SU-DHL-6 (cell line): ENCODE results near the gene SRGAP3.

Experiments
- EZH2phosphoT487 ChIP-seq: fragments of 200-600 bp; sonication (generic), shearing (Covaris generic); conservative IDR thresholded peaks from 2 replicates; pipeline ENCODE4 v1.6.1; 2018; ENCODE audit warnings: mild to moderate bottlenecking, antibody characterized with exemption, low read length, moderate library complexity, mixed read lengths
- TF ChIP-seq, protein P1 (sequence below): fragments of 200-600 bp; sonication (generic); IDR thresholded peaks from one replicate; pipeline ENCODE4 v1.5.1; 2017; ENCODE audit warnings: antibody characterized with exemption, mild to moderate bottlenecking, low read length, moderate library complexity; ENCODE audit not compliant: insufficient read depth, poor library complexity, severe bottlenecking

- TF ChIP-seq, protein P1, sequence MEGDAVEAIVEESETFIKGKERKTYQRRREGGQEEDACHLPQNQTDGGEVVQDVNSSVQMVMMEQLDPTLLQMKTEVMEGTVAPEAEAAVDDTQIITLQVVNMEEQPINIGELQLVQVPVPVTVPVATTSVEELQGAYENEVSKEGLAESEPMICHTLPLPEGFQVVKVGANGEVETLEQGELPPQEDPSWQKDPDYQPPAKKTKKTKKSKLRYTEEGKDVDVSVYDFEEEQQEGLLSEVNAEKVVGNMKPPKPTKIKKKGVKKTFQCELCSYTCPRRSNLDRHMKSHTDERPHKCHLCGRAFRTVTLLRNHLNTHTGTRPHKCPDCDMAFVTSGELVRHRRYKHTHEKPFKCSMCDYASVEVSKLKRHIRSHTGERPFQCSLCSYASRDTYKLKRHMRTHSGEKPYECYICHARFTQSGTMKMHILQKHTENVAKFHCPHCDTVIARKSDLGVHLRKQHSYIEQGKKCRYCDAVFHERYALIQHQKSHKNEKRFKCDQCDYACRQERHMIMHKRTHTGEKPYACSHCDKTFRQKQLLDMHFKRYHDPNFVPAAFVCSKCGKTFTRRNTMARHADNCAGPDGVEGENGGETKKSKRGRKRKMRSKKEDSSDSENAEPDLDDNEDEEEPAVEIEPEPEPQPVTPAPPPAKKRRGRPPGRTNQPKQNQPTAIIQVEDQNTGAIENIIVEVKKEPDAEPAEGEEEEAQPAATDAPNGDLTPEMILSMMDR: no peak
- no peak for TF ChIP-seq EZH2phosphoT487
Observed at GRCh38 chr3:9125278-9125951, 124.0 kb downstream of the SRGAP3 start.
